Fibroblast of pulmonary artery (primary cell): ENCODE results near the gene NBEAL2.
"Not testable (repeated sequence)": the region's sequence is repeated elsewhere in the genome, so short reads cannot be mapped to it uniquely, and the experiment has no call there.

ENCODE experiments used
- DNase-seq: peaks from one replicate; pipeline ENCODE4 v3.0.0-alpha.2; 2010; ENCODE audit warnings: low read depth
- H3K4me3 ChIP-seq: replicated peaks from 2 replicates; pipeline ENCODE4 v1.5.1; 2011; ENCODE audit warnings: low read depth, mild to moderate bottlenecking, control low read depth, low read length, moderate library complexity
- TF ChIP-seq, protein P1 (sequence below): IDR thresholded peaks from 2 replicates; pipeline ENCODE4 v1.5.1; 2011; ENCODE audit warnings: mild to moderate bottlenecking, control low read depth, low read length, inconsistent platforms; ENCODE audit errors: missing control alignments

Gene NBEAL2

DNA sequence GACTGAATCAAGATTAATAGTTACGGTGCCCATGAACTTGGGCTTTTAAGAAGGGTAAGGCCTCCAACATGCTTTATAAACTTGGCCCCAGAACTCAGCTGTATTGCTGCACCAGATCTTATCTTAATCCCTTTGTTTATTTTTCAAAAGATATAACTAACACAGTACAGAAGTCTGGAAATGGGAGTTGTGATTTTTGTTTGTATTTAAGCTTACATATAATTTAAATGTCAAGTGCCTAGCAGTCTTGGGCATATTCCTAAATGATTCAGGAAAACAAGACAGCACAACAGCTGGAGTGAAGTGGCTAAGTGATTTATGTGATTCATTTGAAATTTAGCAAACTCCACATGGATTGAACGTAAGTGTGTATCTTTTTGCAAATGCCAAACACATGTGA lies 56.2 kb downstream of the NBEAL2 start:
- H3K4me3 ChIP-seq: no peak overlapping the region
- TF ChIP-seq, protein P1, sequence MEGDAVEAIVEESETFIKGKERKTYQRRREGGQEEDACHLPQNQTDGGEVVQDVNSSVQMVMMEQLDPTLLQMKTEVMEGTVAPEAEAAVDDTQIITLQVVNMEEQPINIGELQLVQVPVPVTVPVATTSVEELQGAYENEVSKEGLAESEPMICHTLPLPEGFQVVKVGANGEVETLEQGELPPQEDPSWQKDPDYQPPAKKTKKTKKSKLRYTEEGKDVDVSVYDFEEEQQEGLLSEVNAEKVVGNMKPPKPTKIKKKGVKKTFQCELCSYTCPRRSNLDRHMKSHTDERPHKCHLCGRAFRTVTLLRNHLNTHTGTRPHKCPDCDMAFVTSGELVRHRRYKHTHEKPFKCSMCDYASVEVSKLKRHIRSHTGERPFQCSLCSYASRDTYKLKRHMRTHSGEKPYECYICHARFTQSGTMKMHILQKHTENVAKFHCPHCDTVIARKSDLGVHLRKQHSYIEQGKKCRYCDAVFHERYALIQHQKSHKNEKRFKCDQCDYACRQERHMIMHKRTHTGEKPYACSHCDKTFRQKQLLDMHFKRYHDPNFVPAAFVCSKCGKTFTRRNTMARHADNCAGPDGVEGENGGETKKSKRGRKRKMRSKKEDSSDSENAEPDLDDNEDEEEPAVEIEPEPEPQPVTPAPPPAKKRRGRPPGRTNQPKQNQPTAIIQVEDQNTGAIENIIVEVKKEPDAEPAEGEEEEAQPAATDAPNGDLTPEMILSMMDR: no peak
- DNase-seq: no peak

DNA sequence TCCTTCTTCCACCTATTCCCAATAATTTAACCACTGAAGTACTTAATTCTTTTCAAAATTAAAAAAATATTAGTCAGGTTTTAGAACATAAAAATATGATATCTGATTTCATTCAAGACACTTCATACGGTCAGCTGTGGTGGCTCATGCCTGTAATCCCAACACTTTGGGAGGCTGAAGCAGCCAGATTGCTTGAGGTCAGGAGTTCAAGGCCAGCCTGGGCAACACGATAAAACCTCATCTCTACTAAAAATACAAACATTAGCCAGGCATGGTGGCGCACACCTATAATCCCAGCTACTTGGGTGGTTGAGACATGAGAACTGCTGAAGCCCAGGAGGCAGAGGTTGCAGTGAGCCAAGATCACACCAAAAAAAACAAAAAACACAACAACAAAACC lies 56.7 kb downstream of the NBEAL2 start:
- no peak for DNase-seq

DNA sequence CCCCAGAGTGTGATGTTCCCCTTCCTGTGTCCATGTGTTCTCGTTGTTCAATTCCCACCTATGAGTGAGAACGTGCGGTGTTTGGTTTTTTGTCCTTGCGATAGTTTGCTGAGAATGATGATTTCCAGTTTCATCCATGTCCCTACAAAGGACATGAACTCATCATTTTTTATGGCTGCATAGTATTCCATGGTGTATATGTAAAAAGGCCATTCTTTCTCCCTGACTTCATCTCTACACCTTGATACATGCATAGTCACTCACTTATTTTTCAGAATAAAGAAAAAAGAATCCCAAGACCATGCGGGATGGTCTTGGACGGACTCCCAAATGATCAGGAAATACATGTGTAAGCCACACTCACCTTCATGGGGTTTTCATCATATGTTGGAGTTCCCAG lies 57.8 kb downstream of the NBEAL2 start:
- DNase-seq, H3K4me3 ChIP-seq: not testable (repeated sequence)

More for the DNA sequence above, 56.7 kb downstream of the NBEAL2 start:
- TF ChIP-seq, protein P1: no peak
- H3K4me3 ChIP-seq: no peak overlapping the region

DNA sequence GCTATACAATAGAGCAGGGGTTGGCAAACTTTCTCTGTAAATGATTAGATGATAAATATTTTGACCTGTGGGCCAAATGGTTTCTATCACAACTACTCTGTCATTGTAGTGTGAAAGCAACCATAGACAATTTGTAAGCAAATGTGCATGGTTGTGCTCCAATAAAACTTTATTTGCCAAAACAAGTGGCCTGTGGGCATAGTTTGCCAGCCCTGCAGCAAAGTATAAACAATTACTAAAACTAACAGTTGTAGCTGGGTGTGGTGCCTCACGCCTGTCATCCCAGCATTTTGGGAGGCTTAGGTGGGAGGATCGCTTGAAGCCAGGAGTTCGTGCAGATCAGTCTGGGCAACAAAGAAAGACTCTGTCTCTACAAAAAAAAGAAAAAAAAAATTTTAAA lies 61.6 kb downstream of the NBEAL2 start:
- no peak overlapping the region for H3K4me3 ChIP-seq
- no peak for DNase-seq
- TF ChIP-seq, protein P1: no peak

DNA sequence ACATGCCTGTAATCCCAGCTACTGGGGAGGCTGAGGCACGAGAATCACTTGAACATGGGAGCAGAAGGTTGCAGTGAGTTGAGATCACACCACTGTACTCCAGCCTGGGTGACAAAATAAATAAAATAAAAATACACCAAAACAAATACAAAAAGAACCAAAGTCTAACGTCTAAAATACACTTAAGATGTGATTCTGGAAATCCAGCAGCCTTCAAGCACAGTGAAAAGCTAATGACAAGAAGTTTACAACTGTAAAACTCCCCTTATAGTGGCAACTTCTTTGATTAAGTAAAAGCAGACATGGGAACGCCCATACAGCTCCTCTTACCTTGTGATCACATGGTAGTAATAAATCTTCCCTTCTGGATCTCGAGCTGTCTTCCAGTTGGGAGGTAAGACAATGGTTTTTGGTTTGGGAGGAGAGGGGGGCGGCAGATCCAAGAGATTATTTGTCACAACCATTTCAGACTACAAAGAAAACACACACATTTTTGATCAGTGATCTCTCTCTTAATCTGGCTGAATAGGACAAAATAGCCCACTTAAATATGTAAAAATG lies 62.8 kb downstream of the NBEAL2 start:
- TF ChIP-seq, protein P1: no peak
- no peak for DNase-seq
- no peak overlapping the region for H3K4me3 ChIP-seq

DNA sequence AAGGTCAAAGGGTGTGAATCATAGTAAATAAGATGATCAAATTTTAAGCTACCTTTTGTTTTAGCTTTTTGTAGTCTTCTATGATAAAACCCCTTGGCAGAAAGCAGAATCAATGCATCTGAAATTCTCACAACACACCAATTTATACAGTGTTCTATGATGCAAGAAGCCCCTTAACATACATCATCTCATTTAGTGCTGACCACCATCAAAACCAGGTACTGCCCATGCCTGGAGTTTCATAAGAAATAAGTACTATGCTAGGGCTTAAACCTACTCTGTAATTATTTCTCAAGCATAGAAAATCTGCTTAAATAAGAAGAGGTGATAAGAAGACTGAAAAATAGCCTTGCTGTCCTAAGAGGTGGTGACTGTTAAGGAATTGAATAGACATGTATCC lies 67.6 kb downstream of the NBEAL2 start:
- no peak for DNase-seq
- TF ChIP-seq, protein P1: no peak
- no peak overlapping the region for H3K4me3 ChIP-seq

DNA sequence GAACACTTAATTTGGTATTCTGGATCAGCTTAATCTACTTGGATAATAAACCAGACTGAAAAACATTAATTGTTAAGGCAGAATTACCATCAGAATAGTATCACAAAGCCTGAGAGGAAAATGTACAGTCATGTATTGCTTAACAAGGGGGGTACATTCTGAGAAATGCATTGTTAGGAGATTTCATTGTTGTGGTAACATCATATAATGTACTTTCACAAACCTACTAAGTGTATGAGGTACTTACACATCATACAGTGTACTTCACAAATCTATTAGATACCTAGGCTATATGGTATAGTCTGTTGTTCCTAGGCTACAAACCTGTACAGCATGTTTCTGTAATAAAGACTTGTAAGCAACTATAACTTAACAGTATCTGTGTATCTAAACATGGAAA lies 68.2 kb downstream of the NBEAL2 start:
- peak; percentile 59 for DNase-seq
- TF ChIP-seq, protein P1: no peak
- no peak overlapping the region for H3K4me3 ChIP-seq

DNA sequence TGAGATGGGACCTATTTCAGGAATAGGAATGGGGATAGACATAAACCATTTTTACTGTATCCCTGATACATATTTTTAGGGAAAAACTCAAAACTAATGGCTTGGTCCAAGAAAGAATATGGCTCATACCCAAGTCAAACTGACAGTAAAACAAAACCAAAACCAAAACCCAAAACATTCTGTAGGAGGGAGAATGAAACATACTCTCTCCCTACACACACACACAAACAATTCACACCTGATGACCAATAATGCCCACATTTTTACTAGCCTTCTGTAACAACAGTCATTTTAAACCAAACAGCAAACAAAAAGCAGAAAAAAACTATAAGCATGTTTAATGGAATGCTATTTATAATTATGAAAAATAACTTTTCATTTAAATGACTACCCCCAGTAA lies 74.9 kb downstream of the NBEAL2 start:
- no peak overlapping the region for H3K4me3 ChIP-seq
- no peak for DNase-seq
- TF ChIP-seq, protein P1: no peak
